Measurements from ENCODE around the gene UBALD1. TPM values are rescaled to one million over a fixed set of nuclear protein-coding genes. Genes with fewer than 3 reads are reported as not detected.

Gene UBALD1
- total RNA-seq, 1 experiment from 2014 or later, result 45.9 TPM

DNA sequence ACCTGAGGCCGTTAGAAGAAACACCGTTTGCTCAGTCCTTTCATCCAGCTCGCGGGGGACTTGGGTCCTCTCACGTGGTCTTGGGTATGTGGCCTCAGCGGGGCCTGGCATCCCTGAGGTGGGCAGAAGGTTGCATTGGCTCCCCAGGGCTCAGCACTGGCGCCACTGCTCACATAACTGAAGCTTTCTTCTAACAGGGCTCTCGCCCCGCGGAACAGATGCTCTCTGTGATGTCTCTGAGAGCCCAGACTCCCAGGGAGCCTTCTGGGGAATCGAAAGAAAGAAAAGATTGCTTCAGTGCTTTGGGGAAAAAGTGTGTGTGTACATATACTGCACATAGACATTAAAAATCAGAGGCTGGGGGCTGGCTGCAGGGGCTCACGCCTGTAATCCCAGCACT is 20.1 kb upstream of the UBALD1 start:
- ChIA-PET RAD21 (ENCODE audit: low non-redundant PET in 1 of 2, low total read pairs in 2 of 2, uncharacterized antibody in 2 of 2, unreplicated experiment in 2 of 2) (no interaction called here), POLR2A (no interaction called here), CTCF (interaction anchor here (1.6 kb wide), 1 partner anchor 11 kb away, joined by 9 read pairs; the partner anchor contains the start of gene MGRN1)
- TF ChIP-seq POLR2A (IDR thresholded peaks at IDR 0.05; ENCODE audit: borderline replicate concordance, extremely low read depth, insufficient read depth, insufficient read length) (no peak), YY1 (IDR thresholded peaks at IDR 0.05; ENCODE audit: extremely low read depth, insufficient replicate concordance, low read depth, low read length) (no peak), SP1 (IDR thresholded peaks at IDR 0.05; ENCODE audit: low read depth) (no peak), FOSL1 (IDR thresholded peaks at IDR 0.05; ENCODE audit: low read depth) (no peak), CBX3 (IDR thresholded peaks at IDR 0.05; ENCODE audit: low read depth) (no peak), EZH2 (IDR thresholded peaks at IDR 0.05) (no peak), JUND (IDR thresholded peaks at IDR 0.05) (no peak), ZNF274 (IDR thresholded peaks at IDR 0.05; ENCODE audit: low read depth, low read length) (no peak), EGR1 (IDR thresholded peaks at IDR 0.05; ENCODE audit: low read depth) (no peak), TCF7L2 (IDR thresholded peaks at IDR 0.05; ENCODE audit: borderline replicate concordance, extremely low read depth, insufficient read depth, insufficient read length) (no peak), ELF1 (IDR thresholded peaks at IDR 0.05; ENCODE audit: borderline replicate concordance, low read depth) (no peak)
- TF ChIP-seq, protein P1, sequence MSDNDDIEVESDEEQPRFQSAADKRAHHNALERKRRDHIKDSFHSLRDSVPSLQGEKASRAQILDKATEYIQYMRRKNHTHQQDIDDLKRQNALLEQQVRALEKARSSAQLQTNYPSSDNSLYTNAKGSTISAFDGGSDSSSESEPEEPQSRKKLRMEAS (IDR thresholded peaks at IDR 0.05), result no peak
- TF ChIP-seq, protein P2, sequence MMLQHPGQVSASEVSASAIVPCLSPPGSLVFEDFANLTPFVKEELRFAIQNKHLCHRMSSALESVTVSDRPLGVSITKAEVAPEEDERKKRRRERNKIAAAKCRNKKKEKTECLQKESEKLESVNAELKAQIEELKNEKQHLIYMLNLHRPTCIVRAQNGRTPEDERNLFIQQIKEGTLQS (IDR thresholded peaks at IDR 0.05), result no peak
- TF ChIP-seq, protein P3, sequence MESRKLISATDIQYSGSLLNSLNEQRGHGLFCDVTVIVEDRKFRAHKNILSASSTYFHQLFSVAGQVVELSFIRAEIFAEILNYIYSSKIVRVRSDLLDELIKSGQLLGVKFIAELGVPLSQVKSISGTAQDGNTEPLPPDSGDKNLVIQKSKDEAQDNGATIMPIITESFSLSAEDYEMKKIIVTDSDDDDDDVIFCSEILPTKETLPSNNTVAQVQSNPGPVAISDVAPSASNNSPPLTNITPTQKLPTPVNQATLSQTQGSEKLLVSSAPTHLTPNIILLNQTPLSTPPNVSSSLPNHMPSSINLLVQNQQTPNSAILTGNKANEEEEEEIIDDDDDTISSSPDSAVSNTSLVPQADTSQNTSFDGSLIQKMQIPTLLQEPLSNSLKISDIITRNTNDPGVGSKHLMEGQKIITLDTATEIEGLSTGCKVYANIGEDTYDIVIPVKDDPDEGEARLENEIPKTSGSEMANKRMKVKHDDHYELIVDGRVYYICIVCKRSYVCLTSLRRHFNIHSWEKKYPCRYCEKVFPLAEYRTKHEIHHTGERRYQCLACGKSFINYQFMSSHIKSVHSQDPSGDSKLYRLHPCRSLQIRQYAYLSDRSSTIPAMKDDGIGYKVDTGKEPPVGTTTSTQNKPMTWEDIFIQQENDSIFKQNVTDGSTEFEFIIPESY (IDR thresholded peaks at IDR 0.05; ENCODE audit: extremely low read depth, insufficient replicate concordance, low read length), result no peak
- Histone ChIP-seq H3K4me1 (ENCODE audit: control insufficient read depth in 1 of 2, insufficient read depth in 2 of 2, low read length in 2 of 2) (no peaks in the 10 kb centered on the region), H3K36me3 (ENCODE audit: control insufficient read depth in 1 of 2, insufficient read depth in 2 of 2, low read length in 2 of 2) (peaks cover 0 to 2% of the 10 kb centered on the region in 2 experiments; a peak in 3 of 4 replicates), H3K9ac (ENCODE audit: low read length) (no peak overlapping the region), H3K4me2 (ENCODE audit: low read length) (no peak overlapping the region), H3K27me3 (ENCODE audit: insufficient read depth, low read length) (no peaks in the 10 kb centered on the region), H3K27ac (ENCODE audit: low read depth, low read length) (no peak overlapping the region), H3K79me2 (ENCODE audit: insufficient read depth, low read length) (peaks cover 71% of the 10 kb centered on the region), H3K9me3 (ENCODE audit: control insufficient read depth in 1 of 2, insufficient read depth in 1 of 2, low read depth in 1 of 2, low read length in 2 of 2) (peaks cover 3 to 6% of the 10 kb centered on the region in 2 experiments; a peak in 1 of 4 replicates), H3K4me3 (replicated peaks in 1 of 2; ENCODE audit: low read depth in 1 of 2, low read length in 2 of 2) (no peak overlapping the region), H3K9me2 (ENCODE audit: insufficient read depth) (no peaks in the 10 kb centered on the region), H4K20me1 (ENCODE audit: insufficient read depth) (no peaks in the 10 kb centered on the region), H2AFZ (ENCODE audit: low read depth, low read length, poor library complexity, severe bottlenecking) (no peak overlapping the region)
- DNase-seq (ENCODE audit: low read depth, low spot score) (no peak), ATAC-seq (no peak)
- intact Hi-C loops (cut with micrococcal nuclease), result no loop called here
- BruUV-seq (replicated peaks), result no TSS peak

All from HCT116 (cell line).